OCI-LY3 (cell line): ENCODE data around the gene RPL22L1.

ENCODE experiments used
- H2AFZ ChIP-seq: fragments of 200-600, 300-600 bp; shearing (Covaris generic); 2 replicates; pipeline ENCODE4 v1.6.0; 2014; ENCODE audit warnings: antibody characterized with exemption, low read depth, low read length
- H3K27ac ChIP-seq: fragments of 200-600, 300-600 bp; sonication (generic); 2 replicates; pipeline ENCODE4 v1.5.1; 2014; ENCODE audit warnings: mild to moderate bottlenecking, low read length, moderate library complexity, mixed read lengths
- H3K27me3 ChIP-seq: fragments of 200-600, 300-600 bp; sonication (generic); 2 replicates; pipeline ENCODE4 v1.6.1; 2014; ENCODE audit warnings: low read depth, low read length, mixed read lengths
- H3K36me3 ChIP-seq: fragments of 200-600, 300-600 bp; sonication (generic); replicated peaks from 2 replicates; pipeline ENCODE3; 2014; ENCODE audit warnings: low read depth, low read length, mixed read lengths
- H3K4me1 ChIP-seq: fragments of 300-600, 200-600 bp; sonication (generic); 2 replicates; pipeline ENCODE4 v1.6.1; 2014; ENCODE audit warnings: low read length, mixed read lengths
- H3K4me2 ChIP-seq: fragments of 200-600, 300-600 bp; sonication (generic); 2 replicates; pipeline ENCODE4 v1.6.1; 2014; ENCODE audit warnings: low read length, mixed read lengths
- H3K4me3 ChIP-seq: fragments of 300-600, 200-600 bp; sonication (generic); 2 replicates; pipeline ENCODE4 v1.5.1; 2014; ENCODE audit warnings: antibody characterized with exemption, mild to moderate bottlenecking, low read length, moderate library complexity
- H3K79me2 ChIP-seq: fragments of 300-600, 200-600 bp; shearing (Covaris generic); 2 replicates; pipeline ENCODE4 v1.6.1; 2014; ENCODE audit warnings: mild to moderate bottlenecking, low read length, mixed read lengths
- H3K9ac ChIP-seq: fragments of 300-600, 200-600 bp; shearing (Covaris generic); 2 replicates; pipeline ENCODE4 v1.6.0; 2014; ENCODE audit warnings: mild to moderate bottlenecking, low read length, moderate library complexity
- H3K9me3 ChIP-seq: fragments of 200-600, 300-600 bp; shearing (Covaris generic); 2 replicates; pipeline ENCODE4 v1.6.1; 2014; ENCODE audit warnings: low read length, mixed read lengths; ENCODE audit not compliant: insufficient read depth
- H4K20me1 ChIP-seq: fragments of 200-600, 300-600 bp; sonication (generic); 2 replicates; pipeline ENCODE4 v1.6.1; 2016; ENCODE audit warnings: low read length, mixed read lengths; ENCODE audit not compliant: insufficient read depth
- EZH2phosphoT487 ChIP-seq: fragments of 200-600 bp; shearing (Covaris generic); IDR thresholded peaks from 2 replicates; pipeline ENCODE4 v1.6.1; 2018; ENCODE audit warnings: antibody characterized with exemption, mixed run types, low read depth
- TF ChIP-seq, protein P1 (sequence below): fragments of 200-600, 300-600 bp; sonication (generic); IDR thresholded peaks from 2 replicates; pipeline ENCODE4 v1.5.1; 2014; ENCODE audit warnings: antibody characterized with exemption, low read length, low read depth

Gene RPL22L1

DNA sequence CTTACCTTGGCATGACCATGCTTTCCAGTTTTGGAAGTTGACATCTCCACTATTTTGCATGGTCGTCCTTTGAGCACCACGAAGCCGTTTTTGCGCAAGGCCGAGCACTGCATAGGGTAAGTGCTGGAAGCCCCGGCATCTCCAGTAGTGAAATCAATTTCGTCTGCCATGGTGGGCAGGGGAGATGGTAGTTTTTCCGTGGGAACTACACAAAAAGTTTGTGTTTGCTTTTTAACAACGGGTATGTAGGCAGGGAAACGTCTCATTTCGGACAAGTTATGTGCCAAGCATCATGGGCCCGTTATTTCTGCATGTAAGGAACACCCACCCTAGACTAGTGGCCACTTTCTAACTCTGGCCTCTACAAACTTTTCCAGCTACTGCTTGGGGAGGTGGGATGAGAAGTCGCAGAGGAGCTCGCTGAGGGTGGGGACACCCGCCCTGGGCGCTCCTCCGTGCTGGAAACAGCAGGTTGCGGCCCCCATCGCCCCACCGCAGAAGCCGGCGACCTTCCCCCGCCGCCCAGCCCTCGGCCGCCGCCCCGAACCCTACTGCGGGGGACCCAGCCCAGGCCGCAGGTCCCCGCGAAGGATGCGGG is 37.7 kb upstream of the RPL22L1 start:
- peak overlapping the region; percentile 85 for H3K4me3 ChIP-seq
- peaks cover 4% of the 10 kb centered on the region; the same call in 1 of the 2 replicates for H3K9me3 ChIP-seq
- H3K4me1 ChIP-seq, result peaks cover 16% of the 10 kb centered on the region
- no peaks in the 10 kb centered on the region; the same call in 1 of the 2 replicates for H3K79me2 ChIP-seq
- no peaks in the 10 kb centered on the region for H4K20me1 ChIP-seq
- H3K27ac ChIP-seq, result no peak overlapping the region
- peak overlapping the region; percentile 75 for H3K9ac ChIP-seq
- peak overlapping the region; percentile 70 for H2AFZ ChIP-seq
- H3K4me2 ChIP-seq, result peak overlapping the region; percentile 99
- H3K36me3 ChIP-seq, result peaks cover 3% of the 10 kb centered on the region
- no peaks in the 10 kb centered on the region for H3K27me3 ChIP-seq
- TF ChIP-seq EZH2phosphoT487, result no peak
- TF ChIP-seq, protein P1, sequence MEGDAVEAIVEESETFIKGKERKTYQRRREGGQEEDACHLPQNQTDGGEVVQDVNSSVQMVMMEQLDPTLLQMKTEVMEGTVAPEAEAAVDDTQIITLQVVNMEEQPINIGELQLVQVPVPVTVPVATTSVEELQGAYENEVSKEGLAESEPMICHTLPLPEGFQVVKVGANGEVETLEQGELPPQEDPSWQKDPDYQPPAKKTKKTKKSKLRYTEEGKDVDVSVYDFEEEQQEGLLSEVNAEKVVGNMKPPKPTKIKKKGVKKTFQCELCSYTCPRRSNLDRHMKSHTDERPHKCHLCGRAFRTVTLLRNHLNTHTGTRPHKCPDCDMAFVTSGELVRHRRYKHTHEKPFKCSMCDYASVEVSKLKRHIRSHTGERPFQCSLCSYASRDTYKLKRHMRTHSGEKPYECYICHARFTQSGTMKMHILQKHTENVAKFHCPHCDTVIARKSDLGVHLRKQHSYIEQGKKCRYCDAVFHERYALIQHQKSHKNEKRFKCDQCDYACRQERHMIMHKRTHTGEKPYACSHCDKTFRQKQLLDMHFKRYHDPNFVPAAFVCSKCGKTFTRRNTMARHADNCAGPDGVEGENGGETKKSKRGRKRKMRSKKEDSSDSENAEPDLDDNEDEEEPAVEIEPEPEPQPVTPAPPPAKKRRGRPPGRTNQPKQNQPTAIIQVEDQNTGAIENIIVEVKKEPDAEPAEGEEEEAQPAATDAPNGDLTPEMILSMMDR, result no peak

DNA sequence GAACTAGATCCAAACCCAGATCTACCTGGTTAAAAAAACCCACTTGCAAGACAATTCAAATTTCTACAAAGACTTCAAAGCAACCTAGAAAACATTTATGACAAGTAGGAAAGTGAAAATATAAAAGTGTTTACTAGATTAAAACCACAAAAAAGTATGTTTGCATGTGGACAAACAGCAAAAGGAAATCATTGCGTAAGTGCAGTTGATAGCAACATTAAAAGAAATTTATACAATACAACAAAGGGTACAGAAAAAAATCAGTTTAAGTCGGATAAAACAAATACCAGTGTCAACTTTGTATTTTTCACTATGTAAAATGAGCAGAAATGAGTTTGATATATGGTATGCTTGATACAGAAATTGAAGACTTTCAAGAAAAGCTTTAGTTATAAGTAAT is 35.9 kb upstream of the RPL22L1 start:
- no peaks in the 10 kb centered on the region for H3K27me3 ChIP-seq
- H3K27ac ChIP-seq, result no peak overlapping the region
- peaks cover 2% of the 10 kb centered on the region for H3K36me3 ChIP-seq
- no peaks in the 10 kb centered on the region for H4K20me1 ChIP-seq
- peaks cover 16% of the 10 kb centered on the region for H3K4me1 ChIP-seq
- TF ChIP-seq, protein P1, result no peak
- TF ChIP-seq EZH2phosphoT487, result no peak
- no peaks in the 10 kb centered on the region; the same call in 1 of the 2 replicates for H3K79me2 ChIP-seq
- H3K4me3 ChIP-seq, result no peak overlapping the region
- no peak overlapping the region for H3K4me2 ChIP-seq
- peaks cover 3% of the 10 kb centered on the region; the same call in 1 of the 2 replicates for H3K9me3 ChIP-seq
- no peak overlapping the region for H3K9ac ChIP-seq
- H2AFZ ChIP-seq, result no peak overlapping the region

DNA sequence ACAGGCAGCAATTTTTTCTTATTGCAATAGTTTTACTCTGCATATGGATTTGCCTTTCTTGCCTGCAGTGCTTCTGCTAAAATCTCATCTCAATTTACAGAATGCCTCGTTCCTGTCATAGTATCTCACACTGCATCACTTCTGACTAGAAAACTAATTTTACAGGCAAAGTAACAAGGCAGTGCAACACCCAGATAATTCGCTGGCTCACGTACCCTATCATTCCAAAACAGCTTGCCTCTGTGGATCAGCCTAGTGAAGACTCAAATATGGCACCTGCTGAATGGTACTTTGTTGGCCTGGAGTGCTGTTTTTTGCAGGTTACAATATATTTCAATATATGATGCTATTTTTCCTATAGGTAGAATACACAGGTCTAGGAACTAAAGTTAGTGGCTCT is 33.1 kb upstream of the RPL22L1 start:
- Histone ChIP-seq H3K4me1 (peaks cover 13% of the 10 kb centered on the region), H3K36me3 (no peaks in the 10 kb centered on the region), H3K79me2 (no peaks in the 10 kb centered on the region; the same call in 1 of the 2 replicates), H3K4me2 (no peak overlapping the region), H3K9me3 (no peaks in the 10 kb centered on the region), H3K4me3 (no peak overlapping the region), H3K9ac (no peak overlapping the region), H3K27me3 (no peaks in the 10 kb centered on the region), H4K20me1 (no peaks in the 10 kb centered on the region), H2AFZ (no peak overlapping the region), H3K27ac (no peak overlapping the region)
- no peak for TF ChIP-seq EZH2phosphoT487
- TF ChIP-seq, protein P1, result no peak

DNA sequence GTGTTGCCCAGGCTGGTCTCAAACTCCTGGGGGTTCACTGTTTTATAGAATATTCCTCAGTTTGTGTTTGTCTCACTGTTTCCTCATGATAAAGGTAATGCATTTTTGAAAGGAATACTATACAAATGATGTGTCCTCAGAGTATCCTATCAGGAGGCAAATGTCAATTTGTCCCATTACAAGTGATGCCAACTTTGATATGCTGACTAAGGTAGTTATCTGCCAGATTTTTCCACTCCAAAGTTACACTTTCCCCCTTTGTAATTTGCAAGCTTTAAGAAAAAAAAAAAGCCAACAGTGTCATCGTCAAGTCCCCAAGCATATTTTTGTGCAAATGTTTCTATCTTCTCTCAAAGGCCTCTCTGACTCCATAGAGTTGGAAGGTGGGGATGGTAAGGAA is 29.5 kb upstream of the RPL22L1 start:
- Histone ChIP-seq H3K79me2 (no peaks in the 10 kb centered on the region), H4K20me1 (no peaks in the 10 kb centered on the region), H2AFZ (no peak overlapping the region), H3K27me3 (no peaks in the 10 kb centered on the region), H3K4me1 (peaks cover 9% of the 10 kb centered on the region), H3K4me3 (no peak overlapping the region), H3K4me2 (no peak overlapping the region), H3K36me3 (no peaks in the 10 kb centered on the region), H3K27ac (no peak overlapping the region), H3K9ac (no peak overlapping the region), H3K9me3 (no peaks in the 10 kb centered on the region)
- TF ChIP-seq, protein P1, result no peak
- no peak for TF ChIP-seq EZH2phosphoT487
